Measurements from ENCODE around the gene CCDC137. TPM values are rescaled to one million over a fixed set of nuclear protein-coding genes. Genes with fewer than 3 reads are reported as not detected.

Gene CCDC137
- total RNA-seq, 3 donors from 2014 or later = 15.5 to 19.6 (median 15.6) TPM

- intact Hi-C loops (cut with DNase I, micrococcal nuclease) = no loop called here
- no peak overlapping the region for H3K4me3 ChIP-seq
- ATAC-seq = no peak
- H3K36me3 ChIP-seq (ENCODE audit: low read depth) = no peaks in the 10 kb centered on the region
- no peaks in the 10 kb centered on the region for H3K9me3 ChIP-seq
- H3K4me1 ChIP-seq (ENCODE audit: low read depth) = peaks cover 37% of the 10 kb centered on the region
- no peak for TF ChIP-seq CTCF (IDR thresholded peaks at IDR 0.05)
- DNase-seq = no peak
Observed at GRCh38 chr17:81707725-81708646, 41.4 kb downstream of the CCDC137 start.

- TF ChIP-seq CTCF (IDR thresholded peaks at IDR 0.05) = no peak
- Histone ChIP-seq H3K4me1 (ENCODE audit: low read depth) (peaks cover 40% of the 10 kb centered on the region), H3K4me3 (no peak overlapping the region), H3K9me3 (no peaks in the 10 kb centered on the region), H3K36me3 (ENCODE audit: low read depth) (no peaks in the 10 kb centered on the region)
- DNase-seq (peak in 1 of 3 donors; percentile 50), ATAC-seq (no peak)
- intact Hi-C loops (cut with DNase I, micrococcal nuclease) = no loop called here
Observed at GRCh38 chr17:81708739-81709185, 42.2 kb downstream of the CCDC137 start.

- no peak overlapping the region for H3K4me3 ChIP-seq
- intact Hi-C loops (cut with DNase I, micrococcal nuclease) = no loop called here
- H3K9me3 ChIP-seq = no peaks in the 10 kb centered on the region
- peaks cover 36% of the 10 kb centered on the region for H3K4me1 ChIP-seq (ENCODE audit: low read depth)
- TF ChIP-seq CTCF (IDR thresholded peaks at IDR 0.05) = no peak
- ATAC-seq (peak; percentile 15), DNase-seq (peak; percentile 47 to 68 (median 64))
- no peaks in the 10 kb centered on the region for H3K36me3 ChIP-seq (ENCODE audit: low read depth)
Observed at GRCh38 chr17:81710514-81711308, 44.2 kb downstream of the CCDC137 start.

GRCh38 chr17:81711814-81712467 lies 45.4 kb downstream of the CCDC137 start, which contains the start of gene SLC25A10:
SLC25A10 (plus strand) TSS chr17:81712284; CDS start chr17:81712427, 143 bp downstream.
- H3K4me3 ChIP-seq = peak within 1 kb of the TSS; percentile 74
- intact Hi-C loops (cut with DNase I, micrococcal nuclease) = no loop called here
- no peaks in the 10 kb centered on the region for H3K36me3 ChIP-seq (ENCODE audit: low read depth)
- DNase-seq (peak; percentile 85 to 92 (median 92)), ATAC-seq (peak; percentile 79)
- peaks cover 36% of the 10 kb centered on the region for H3K4me1 ChIP-seq (ENCODE audit: low read depth)
- no peak for TF ChIP-seq CTCF (IDR thresholded peaks at IDR 0.05)
- no peaks in the 10 kb centered on the region for H3K9me3 ChIP-seq

- Histone ChIP-seq H3K4me1 (ENCODE audit: low read depth) (peaks cover 36% of the 10 kb centered on the region), H3K9me3 (no peaks in the 10 kb centered on the region), H3K36me3 (ENCODE audit: low read depth) (no peaks in the 10 kb centered on the region), H3K4me3 (peak overlapping the region; percentile 74)
- ATAC-seq (peak; percentile 35), DNase-seq (no peak)
- intact Hi-C loops (cut with DNase I, micrococcal nuclease) = no loop called here
- TF ChIP-seq CTCF (IDR thresholded peaks at IDR 0.05) = no peak
Observed at GRCh38 chr17:81712468-81713003, 46.0 kb downstream of the CCDC137 start.

Measured in mucosa of descending colon (tissue), 3 donors.